K562 treated with DMSO at 1 percent for 48 hours (cell line): Measurements from ENCODE around the gene BPNT1. TPM values are rescaled to one million over a fixed set of nuclear protein-coding genes. Genes with fewer than 3 reads are reported as not detected.

Experiments
- total RNA-seq: library from RNA; unstranded; fragments of 300-600 nt; gene quantifications from 2 replicates; pipeline ENCODE4 v1.2.3, GENCODE V29; 2022; ENCODE audit warnings: low replicate concordance; ENCODE audit errors: extremely low read depth

The BPNT1 gene
- not detected in 2 replicates for total RNA-seq

DNA sequence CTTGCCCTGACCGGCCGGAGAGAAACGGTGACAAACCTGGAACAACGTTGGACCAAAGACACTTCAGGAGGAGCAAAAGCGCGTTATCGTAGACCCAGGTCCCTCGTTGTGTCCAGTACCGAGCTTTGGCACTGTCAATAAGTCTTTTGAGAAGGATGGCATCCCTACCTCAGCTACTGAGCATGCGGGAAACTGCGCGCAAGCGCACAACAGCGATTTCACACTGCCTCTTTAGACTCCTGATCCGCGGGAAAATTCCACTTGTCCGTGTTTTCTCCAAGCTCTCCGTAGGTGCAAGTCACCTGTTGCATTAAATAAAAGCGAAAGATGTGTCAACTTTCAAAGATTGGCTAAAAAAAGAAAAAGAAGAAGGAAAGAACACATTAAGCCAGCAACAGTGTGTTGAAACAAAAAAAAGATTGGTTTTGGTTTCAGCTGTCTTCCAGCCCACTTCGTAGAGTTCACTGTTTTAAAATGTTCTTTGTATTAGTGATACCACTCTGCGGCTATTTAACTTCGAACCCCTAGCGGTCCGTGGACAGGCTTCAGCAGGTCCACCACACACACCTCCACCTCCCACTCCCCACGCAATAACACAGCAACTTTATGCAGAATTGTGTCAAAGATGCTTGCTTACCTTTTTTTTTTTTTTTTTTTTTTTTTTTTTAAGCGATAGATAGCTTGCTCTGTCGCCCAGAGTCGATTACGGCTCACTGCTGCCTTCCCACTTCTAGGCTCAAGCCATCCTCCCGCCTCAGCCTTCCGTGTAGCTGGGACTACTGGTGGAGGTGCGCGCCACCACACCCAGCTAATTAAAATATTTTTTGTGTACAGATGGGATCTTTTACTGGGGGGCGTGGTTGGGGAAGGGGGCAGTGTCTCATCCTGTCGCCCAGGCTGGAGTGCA, at the start of gene BPNT1:
Gene BPNT1 (minus strand): TSS at position 139 of the 907 bp plus-strand sequence. CDS start 9,942 bp downstream, outside the sequence.

GRCh38 chr1:220094016-220094911, 4.7 kb upstream of the BPNT1 start, which contains the start of gene IARS2:
IARS2 (plus strand) TSS chr1:220094132; CDS start chr1:220094217, 85 bp downstream.

GRCh38 chr1:220046052-220046930, 43.3 kb downstream of the BPNT1 start, which contains the start of gene EPRS1:
EPRS1 (minus strand) TSS chr1:220046505; CDS start chr1:220046388, 117 bp downstream.

Other genes with a start within 250 kb of the BPNT1 start
- not detected in 2 replicates for gene SLC30A10, start 161.2 kb downstream of the BPNT1 start, total RNA-seq
- 70.8 TPM in 1 of 2 replicates, not detected in the other for gene EPRS1, start 43.3 kb downstream of the BPNT1 start, total RNA-seq
- gene IARS2, start 4.3 kb upstream of the BPNT1 start, total RNA-seq: not detected in 2 replicates
- not detected in 2 replicates for gene RAB3GAP2, start 182.7 kb upstream of the BPNT1 start, total RNA-seq